Measurements from ENCODE around the gene CATSPER4. TPM values are rescaled to one million over a fixed set of nuclear protein-coding genes. Genes with fewer than 3 reads are reported as not detected.

The CATSPER4 gene
- total and polyA plus RNA-seq, 3 experiments from 2014 or later, result not detected

- Mint-ChIP-seq H3K27me3 (peaks cover 2 to 6% of the 10 kb centered on the region in 2 donors), H3K4me3 (peak within 1 kb of the TSS; percentile 86 to 95 (median 88)), H3K4me1 (peaks cover 15 to 33% (median 26%) of the 10 kb centered on the region in 3 donors), H3K36me3 (peaks cover 0 to 6% (median 0%) of the 10 kb centered on the region in 3 donors), H3K9me3 (no peaks in the 10 kb centered on the region), H3K27ac (peak within 1 kb of the TSS; percentile 39 to 97 (median 85))
- H3K9me3 ChIP-seq (ENCODE audit: low read length), result no peaks in the 10 kb centered on the region
- ChIA-PET POLR2A (no interaction called here), CTCF (interaction anchor here (0.9 to 8.2 kb wide), 11 partner anchors 11 to 246 kb away, joined by 3 to 87 read pairs (median 7); partner anchors contain the start of genes CD52 and CEP85)
- no peaks in the 10 kb centered on the region for H3K36me3 ChIP-seq (ENCODE audit: insufficient read depth, low read length)
- peak within 1 kb of the TSS; percentile 86 for H3K27ac ChIP-seq (ENCODE audit: low read depth, low read length)
- H3K4me3 ChIP-seq (ENCODE audit: low read length), result peak within 1 kb of the TSS; percentile 68
- no peak for DNase-seq
- H3K27me3 ChIP-seq (ENCODE audit: insufficient read depth, low read length, poor library complexity, severe bottlenecking), result no peaks in the 10 kb centered on the region
- peaks cover 26% of the 10 kb centered on the region for H3K4me1 ChIP-seq (ENCODE audit: insufficient read depth, low read length)
These were observed 21.8 kb upstream of the CATSPER4 start, which contains the start of gene C1orf232 for GRCh38 chr1:26168410-26169197. Gene C1orf232 (minus strand): TSS chr1:26168963. CDS start chr1:26168499, 464 bp downstream.

- no peaks in the 10 kb centered on the region for H3K9me3 Mint-ChIP-seq
- ChIA-PET CTCF (interaction anchor here (0.7 to 8.2 kb wide), 31 partner anchors 9 to 271 kb away, joined by 3 to 87 read pairs (median 5); partner anchors contain the start of genes CATSPER4, CD52, CEP85 and DHDDS), POLR2A (interaction anchor here (1.1 kb wide), 1 partner anchor 65 kb away, joined by 6 read pairs; the partner anchor contains the start of gene CEP85)
- H3K4me1 Mint-ChIP-seq, result peaks cover 12 to 29% (median 22%) of the 10 kb centered on the region in 3 donors
- DNase-seq, result no peak
- H3K27me3 Mint-ChIP-seq, result peaks cover 0 to 2% of the 10 kb centered on the region in 2 donors
- H3K27ac Mint-ChIP-seq, result peak overlapping the region in 7 of 8 donors; percentile 39 to 90 (median 80)
- H3K9me3 ChIP-seq (ENCODE audit: low read length), result no peaks in the 10 kb centered on the region
- peak overlapping the region; percentile 86 to 95 (median 88) for H3K4me3 Mint-ChIP-seq
- H3K27ac ChIP-seq (ENCODE audit: low read depth, low read length), result peak overlapping the region; percentile 86
- no peaks in the 10 kb centered on the region for H3K36me3 ChIP-seq (ENCODE audit: insufficient read depth, low read length)
- H3K4me3 ChIP-seq (ENCODE audit: low read length), result peak overlapping the region; percentile 68
- H3K27me3 ChIP-seq (ENCODE audit: insufficient read depth, low read length, poor library complexity, severe bottlenecking), result no peaks in the 10 kb centered on the region
- H3K36me3 Mint-ChIP-seq, result peaks cover 0 to 6% (median 0%) of the 10 kb centered on the region in 3 donors
- peaks cover 21% of the 10 kb centered on the region for H3K4me1 ChIP-seq (ENCODE audit: insufficient read depth, low read length)
These were observed 21.2 kb upstream of the CATSPER4 start for GRCh38 chr1:26169198-26169554.

GRCh38 chr1:26169669-26170471, 20.5 kb upstream of the CATSPER4 start, which contains the start of gene ZNF593:
Gene ZNF593 (plus strand): TSS chr1:26169908. CDS start chr1:26169984, 76 bp downstream.
- ChIA-PET CTCF (interaction anchor here (0.7 to 8.2 kb wide), 37 partner anchors 9 to 272 kb away, joined by 3 to 87 read pairs (median 5); partner anchors contain the start of genes CATSPER4, CD52, CEP85 and DHDDS), POLR2A (interaction anchor here (1.0 to 1.1 kb wide), 2 partner anchors 64 to 221 kb away, joined by 3 to 6 read pairs; partner anchors contain the start of gene CEP85)
- H3K4me1 Mint-ChIP-seq, result peaks cover 12 to 25% (median 22%) of the 10 kb centered on the region in 3 donors

GRCh38 chr1:26170472-26170821, 20.0 kb upstream of the CATSPER4 start:
- H3K36me3 Mint-ChIP-seq, result peaks cover 0 to 6% (median 0%) of the 10 kb centered on the region in 3 donors
- H3K4me1 Mint-ChIP-seq, result peaks cover 12 to 25% (median 22%) of the 10 kb centered on the region in 3 donors
- POLR2A ChIA-PET, result interaction anchor here (1.0 kb wide), 1 partner anchor 221 kb away, joined by 3 read pairs; no protein-coding TSS in a partner anchor
- peak overlapping the region; percentile 68 for H3K4me3 ChIP-seq (ENCODE audit: low read length)
- no peak for DNase-seq
- no peaks in the 10 kb centered on the region for H3K36me3 ChIP-seq (ENCODE audit: insufficient read depth, low read length)
- no peaks in the 10 kb centered on the region for H3K27me3 ChIP-seq (ENCODE audit: insufficient read depth, low read length, poor library complexity, severe bottlenecking)
- peak overlapping the region in 7 of 8 donors; percentile 39 to 89 (median 82) for H3K27ac Mint-ChIP-seq
- CTCF ChIA-PET, result interaction anchor here (0.7 to 8.2 kb wide), 24 partner anchors 8 to 272 kb away, joined by 3 to 87 read pairs (median 5); partner anchors contain the start of genes CATSPER4, CD52, CEP85 and DHDDS
- H3K9me3 Mint-ChIP-seq, result no peaks in the 10 kb centered on the region
- H3K9me3 ChIP-seq (ENCODE audit: low read length), result no peaks in the 10 kb centered on the region
- H3K4me3 Mint-ChIP-seq, result peak overlapping the region; percentile 86 to 95 (median 88)
- peaks cover 17% of the 10 kb centered on the region for H3K4me1 ChIP-seq (ENCODE audit: insufficient read depth, low read length)
- peaks cover 0 to 2% of the 10 kb centered on the region in 2 donors for H3K27me3 Mint-ChIP-seq
- H3K27ac ChIP-seq (ENCODE audit: low read depth, low read length), result peak overlapping the region; percentile 86

More at GRCh38 chr1:26169669-26170471, 20.5 kb upstream of the CATSPER4 start, which contains the start of gene ZNF593:
- Histone ChIP-seq H3K27ac (ENCODE audit: low read depth, low read length) (peak within 1 kb of the TSS; percentile 86), H3K27me3 (ENCODE audit: insufficient read depth, low read length, poor library complexity, severe bottlenecking) (no peaks in the 10 kb centered on the region), H3K4me1 (ENCODE audit: insufficient read depth, low read length) (peaks cover 17% of the 10 kb centered on the region), H3K36me3 (ENCODE audit: insufficient read depth, low read length) (no peaks in the 10 kb centered on the region), H3K4me3 (ENCODE audit: low read length) (peak within 1 kb of the TSS; percentile 68), H3K9me3 (ENCODE audit: low read length) (no peaks in the 10 kb centered on the region)
- H3K4me3 Mint-ChIP-seq, result peak within 1 kb of the TSS; percentile 86 to 95 (median 88)
- peaks cover 0 to 6% (median 0%) of the 10 kb centered on the region in 3 donors for H3K36me3 Mint-ChIP-seq
- DNase-seq, result peak; percentile 71 to 88 (median 81)
- no peaks in the 10 kb centered on the region for H3K9me3 Mint-ChIP-seq
- peak within 1 kb of the TSS; percentile 39 to 97 (median 85) for H3K27ac Mint-ChIP-seq
- H3K27me3 Mint-ChIP-seq, result peaks cover 0 to 2% of the 10 kb centered on the region in 2 donors

GRCh38 chr1:26171084-26172072, 19.0 kb upstream of the CATSPER4 start, which contains the start of gene ZNF593OS:
Gene ZNF593OS (minus strand): TSS chr1:26171832. CDS start chr1:26171661, 171 bp downstream.
- peaks cover 12 to 25% (median 21%) of the 10 kb centered on the region in 3 donors for H3K4me1 Mint-ChIP-seq

GRCh38 chr1:26175346-26175745, 15.1 kb upstream of the CATSPER4 start:
- peaks cover 2 to 12% (median 7%) of the 10 kb centered on the region in 3 donors for H3K4me1 Mint-ChIP-seq
- H3K27me3 Mint-ChIP-seq, result no peaks in the 10 kb centered on the region
- no peak overlapping the region for H3K27ac ChIP-seq (ENCODE audit: low read depth, low read length)
- no peaks in the 10 kb centered on the region for H3K27me3 ChIP-seq (ENCODE audit: insufficient read depth, low read length, poor library complexity, severe bottlenecking)
- no peak for DNase-seq
- no peak overlapping the region for H3K4me3 Mint-ChIP-seq
- no peaks in the 10 kb centered on the region for H3K9me3 Mint-ChIP-seq
- CTCF ChIA-PET, result no interaction called here
- H3K4me3 ChIP-seq (ENCODE audit: low read length), result no peak overlapping the region
- H3K36me3 Mint-ChIP-seq, result no peaks in the 10 kb centered on the region
- H3K4me1 ChIP-seq (ENCODE audit: insufficient read depth, low read length), result peaks cover 9% of the 10 kb centered on the region
- no peaks in the 10 kb centered on the region for H3K9me3 ChIP-seq (ENCODE audit: low read length)
- no peak overlapping the region for H3K27ac Mint-ChIP-seq
- no peaks in the 10 kb centered on the region for H3K36me3 ChIP-seq (ENCODE audit: insufficient read depth, low read length)
- POLR2A ChIA-PET, result no interaction called here

More at GRCh38 chr1:26171084-26172072, 19.0 kb upstream of the CATSPER4 start, which contains the start of gene ZNF593OS:
- Histone ChIP-seq H3K9me3 (ENCODE audit: low read length) (no peaks in the 10 kb centered on the region), H3K4me1 (ENCODE audit: insufficient read depth, low read length) (peaks cover 17% of the 10 kb centered on the region), H3K4me3 (ENCODE audit: low read length) (peak within 1 kb of the TSS; percentile 68), H3K27ac (ENCODE audit: low read depth, low read length) (peak within 1 kb of the TSS; percentile 86), H3K36me3 (ENCODE audit: insufficient read depth, low read length) (no peaks in the 10 kb centered on the region), H3K27me3 (ENCODE audit: insufficient read depth, low read length, poor library complexity, severe bottlenecking) (no peaks in the 10 kb centered on the region)
- POLR2A ChIA-PET, result interaction anchor here (0.7 kb wide), 1 partner anchor 405 kb away, joined by 4 read pairs; no protein-coding TSS in a partner anchor
- DNase-seq, result no peak
- Mint-ChIP-seq H3K27me3 (no peaks in the 10 kb centered on the region), H3K36me3 (peaks cover 0 to 6% (median 0%) of the 10 kb centered on the region in 3 donors), H3K4me3 (peak within 1 kb of the TSS; percentile 86 to 95 (median 88)), H3K27ac (peak within 1 kb of the TSS in 2 of 8 donors; percentile 51 to 60), H3K9me3 (no peaks in the 10 kb centered on the region)
- CTCF ChIA-PET, result interaction anchor here (0.7 to 8.2 kb wide), 7 partner anchors 27 to 246 kb away, joined by 3 to 87 read pairs (median 4); partner anchors contain the start of gene CEP85

All from CD8-positive, alpha-beta memory T cell (primary cell).